HCT116 (cell line): ENCODE data around the gene ZFX. TPM values are rescaled to one million over a fixed set of nuclear protein-coding genes. Genes with fewer than 3 reads are reported as not detected.
"Not testable (repeated sequence)": the region's sequence is repeated elsewhere in the genome, so short reads cannot be mapped to it uniquely, and the experiment has no call there.

Source experiments
- ATAC-seq: fragments of 200-7000 bp; cut with Tn5 transposase; 2 replicates; pipeline ENCODE4 v1.9.1; 2020; ENCODE audit warnings: mild to moderate bottlenecking, moderate library complexity
- BruUV-seq: library from RNA; stranded (reverse); fragments of 400-500 nt; replicated peaks from 2 replicates; lab custom pipeline; 2021; lab: Mats Ljungman, UMichigan
- CTCF ChIA-PET: fragments of 300-600 bp; sonication (Branson Sonifier 250); formaldehyde crosslinking; loops from one replicate; lab custom pipeline; 2021; ENCODE audit warnings: antibody characterized with exemption; lab: Charles Lee
- POLR2A ChIA-PET: fragments of 300-600, 350-600 bp; sonication (Branson Sonifier 250); formaldehyde crosslinking; loops from one replicate; lab custom pipeline; 2021; ENCODE audit warnings: antibody characterized with exemption; lab: Charles Lee
- RAD21 ChIA-PET, 2 experiments: fragments of 300-600 bp; sonication (Branson Sonifier 250); formaldehyde crosslinking; loops; one replicate each; lab custom pipeline; 2023; ENCODE audit warnings: low total read pairs in 2 of 2; ENCODE audit not compliant: uncharacterized antibody in 2 of 2, unreplicated experiment in 2 of 2, low non-redundant PET in 1 of 2; lab: Charles Lee
- DNase-seq: peaks from one replicate; pipeline ENCODE4 v3.0.0-alpha.2; 2010; ENCODE audit warnings: low read depth, low spot score
- H2AFZ ChIP-seq: fragments of 200-600 bp; shearing (Covaris generic), sonication (generic); 2 replicates; pipeline ENCODE4 v1.6.1; 2017; ENCODE audit warnings: low read depth, mixed run types, mixed read lengths, antibody characterized with exemption, low read length; ENCODE audit not compliant: poor library complexity, severe bottlenecking
- H3K27ac ChIP-seq: 2 replicates; pipeline ENCODE4 v1.5.1; 2012; ENCODE audit warnings: low read depth, low read length
- H3K27me3 ChIP-seq: fragments of 200-600 bp; sonication (generic); 2 replicates; pipeline ENCODE4 v1.6.1; 2016; ENCODE audit warnings: mixed run types, low read length, mixed read lengths; ENCODE audit not compliant: insufficient read depth
- H3K36me3 ChIP-seq, 2 experiments: fragments of 200-500 bp in 1 of 2; fragments of 200-600 bp in 1 of 2; sonication (Bioruptor generic) in 1 of 2; sonication (generic) in 1 of 2; 2 replicates each; pipeline versions ENCODE4 v1.5.1 to v1.6.1; 2014 to 2016; ENCODE audit warnings: low read length in 2 of 2, inconsistent platforms in 1 of 2, mixed read lengths in 1 of 2, mixed run types in 1 of 2; ENCODE audit not compliant: insufficient read depth in 2 of 2, control insufficient read depth in 1 of 2
- H3K4me1 ChIP-seq, 2 experiments: fragments of 200-600 bp in 1 of 2; sonication (generic) in 1 of 2; 2 replicates each; pipeline versions ENCODE4 v1.5.1 to v1.6.1; 2012 to 2017; ENCODE audit warnings: low read length in 2 of 2, inconsistent platforms in 1 of 2, mild to moderate bottlenecking in 1 of 2, mixed read lengths in 1 of 2, mixed run types in 1 of 2, moderate library complexity in 1 of 2; ENCODE audit not compliant: insufficient read depth in 2 of 2, control insufficient read depth in 1 of 2
- H3K4me2 ChIP-seq: fragments of 200-600 bp; sonication (generic); 2 replicates; pipeline ENCODE4 v1.6.1; 2017; ENCODE audit warnings: mixed run types, low read length, mixed read lengths
- H3K4me3 ChIP-seq, 2 experiments: fragments of 200-600 bp in 1 of 2; sonication (generic) in 1 of 2; replicated peaks in 1 of 2; 2 replicates each; pipeline ENCODE4 v1.5.1; 2011 to 2016; ENCODE audit warnings: low read length in 2 of 2, control low read depth in 1 of 2, low read depth in 1 of 2, mild to moderate bottlenecking in 1 of 2, mixed read lengths in 1 of 2, mixed run types in 1 of 2
- H3K79me2 ChIP-seq: fragments of 200-600 bp; sonication (generic); 2 replicates; pipeline ENCODE4 v1.6.1; 2017; ENCODE audit warnings: mild to moderate bottlenecking, mixed run types, low read length, moderate library complexity, mixed read lengths; ENCODE audit not compliant: insufficient read depth
- H3K9ac ChIP-seq: fragments of 200-600 bp; sonication (generic); 2 replicates; pipeline ENCODE4 v1.6.1; 2016; ENCODE audit warnings: low read length, mixed read lengths
- H3K9me2 ChIP-seq: fragments of 200-600 bp; sonication (generic), shearing (Covaris generic); 2 replicates; pipeline ENCODE4 v1.6.1; 2017; ENCODE audit warnings: mixed run types, mild to moderate bottlenecking, moderate library complexity; ENCODE audit not compliant: insufficient read depth
- H3K9me3 ChIP-seq, 2 experiments: fragments of 200-500 bp in 1 of 2; fragments of 200-600 bp in 1 of 2; sonication (Bioruptor generic) in 1 of 2; sonication (generic) in 1 of 2; 2 replicates each; pipeline ENCODE4 v1.6.1; 2014 to 2017; ENCODE audit warnings: low read length in 2 of 2, mixed read lengths in 2 of 2, inconsistent platforms in 1 of 2, low read depth in 1 of 2, mild to moderate bottlenecking in 1 of 2, mixed run types in 1 of 2, moderate library complexity in 1 of 2; ENCODE audit not compliant: control insufficient read depth in 1 of 2, insufficient read depth in 1 of 2
- H4K20me1 ChIP-seq: fragments of 200-600 bp; sonication (generic), shearing (Covaris generic); 2 replicates; pipeline ENCODE4 v1.6.1; 2017; ENCODE audit warnings: mixed run types, mild to moderate bottlenecking, moderate library complexity; ENCODE audit not compliant: insufficient read depth
- CBX3 ChIP-seq: IDR thresholded peaks from 2 replicates; pipeline ENCODE4 v1.6.1; 2012; ENCODE audit warnings: low read depth
- EGR1 ChIP-seq: IDR thresholded peaks from 2 replicates; pipeline ENCODE4 v1.6.1; 2012; ENCODE audit warnings: low read depth
- ELF1 ChIP-seq: IDR thresholded peaks from 2 replicates; pipeline ENCODE4 v1.6.1; 2012; ENCODE audit warnings: low read depth, borderline replicate concordance
- EZH2 ChIP-seq: fragments of 200-600 bp; sonication (generic); IDR thresholded peaks from 2 replicates; pipeline ENCODE4 v1.6.1; 2017; ENCODE audit warnings: antibody characterized with exemption, mixed run types
- EZH2phosphoT487 ChIP-seq: fragments of 200-600 bp; IDR thresholded peaks from 2 replicates; pipeline ENCODE4 v1.6.1; 2018; ENCODE audit warnings: antibody characterized with exemption, borderline replicate concordance
- RAD21 ChIP-seq: IDR thresholded peaks from 2 replicates; pipeline ENCODE4 v1.6.1; 2012; ENCODE audit warnings: low read depth, mild to moderate bottlenecking
- TCF7L2 ChIP-seq: IDR thresholded peaks from 2 replicates; pipeline ENCODE4 v1.7.0; 2011; ENCODE audit warnings: borderline replicate concordance, inconsistent platforms; ENCODE audit not compliant: insufficient read depth, insufficient read length; ENCODE audit errors: extremely low read depth
- ZNF274 ChIP-seq: fragments of 200-500 bp; sonication (Bioruptor generic); IDR thresholded peaks from 2 replicates; pipeline ENCODE4 v1.6.1; 2014; ENCODE audit warnings: mild to moderate bottlenecking, low read depth, low read length, inconsistent platforms
- intact Hi-C: fragments of 100-400 bp; cut with micrococcal nuclease; formaldehyde crosslinking; loops from 2 replicates; pipeline ENCODE4 v1.10.0; 2022
- total RNA-seq: library from RNA; stranded (reverse); gene quantifications from one replicate; pipeline ENCODE4 v1.2.1, GENCODE V29; 2021; ENCODE audit not compliant: unreplicated experiment
- TF ChIP-seq, protein P1 (sequence below): IDR thresholded peaks from 2 replicates; pipeline ENCODE4 v1.6.1; 2012

The ZFX gene
- total RNA-seq, 1 experiment from 2014 or later = 28.1 TPM

DNA sequence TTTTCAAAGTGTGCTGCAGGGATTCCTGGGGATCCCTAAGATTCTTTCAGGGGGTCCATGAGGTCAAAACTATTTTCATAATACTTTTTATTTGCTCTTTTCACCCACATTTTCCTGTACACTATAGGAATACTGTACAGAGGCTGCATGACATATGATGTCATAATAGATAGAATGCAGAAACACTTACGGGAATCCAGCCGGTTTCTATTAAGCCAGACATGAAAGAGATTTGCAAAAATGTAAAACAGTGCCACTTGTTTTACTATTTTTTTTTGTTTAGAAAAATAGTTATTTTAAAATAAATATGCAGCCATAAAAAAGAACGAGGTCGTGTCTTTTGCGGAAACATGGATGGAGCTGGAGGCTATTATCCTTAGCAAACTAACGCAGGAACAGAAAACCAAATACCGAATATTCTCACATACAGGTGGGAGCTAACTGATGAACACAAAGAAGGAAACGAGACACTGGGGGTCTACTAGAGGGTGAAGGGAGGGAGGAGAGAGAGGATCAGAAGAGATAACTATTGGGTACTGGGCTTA is 5.0 kb downstream of the ZFX start:
- no peak for TF ChIP-seq EGR1
- no peak for TF ChIP-seq RAD21
- TF ChIP-seq CBX3 = no peak
- TF ChIP-seq, protein P1, sequence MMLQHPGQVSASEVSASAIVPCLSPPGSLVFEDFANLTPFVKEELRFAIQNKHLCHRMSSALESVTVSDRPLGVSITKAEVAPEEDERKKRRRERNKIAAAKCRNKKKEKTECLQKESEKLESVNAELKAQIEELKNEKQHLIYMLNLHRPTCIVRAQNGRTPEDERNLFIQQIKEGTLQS = no peak
- no peak for TF ChIP-seq TCF7L2
- TF ChIP-seq ELF1 = no peak
- TF ChIP-seq ZNF274 = no peak
- no peak for TF ChIP-seq EZH2
- TF ChIP-seq EZH2phosphoT487 = no peak
- TF ChIP-seq, all 23 proteins: peak for 0
- ATAC-seq = no peak
- intact Hi-C loops = no loop called here
- ChIA-PET POLR2A (no interaction called here), RAD21 (no interaction called here), CTCF (no interaction called here)
- Histone ChIP-seq H3K9me3 (no peaks in the 10 kb centered on the region), H3K4me3 (no peak overlapping the region), H4K20me1 (no peaks in the 10 kb centered on the region), H3K4me2 (no peak overlapping the region), H3K4me1 (peaks cover 9 to 14% of the 10 kb centered on the region in 2 experiments), H3K79me2 (peaks cover 91% of the 10 kb centered on the region), H3K27me3 (no peaks in the 10 kb centered on the region), H3K9me2 (no peaks in the 10 kb centered on the region), H2AFZ (no peak overlapping the region), H3K9ac (no peak overlapping the region), H3K27ac (no peak overlapping the region), H3K36me3 (peaks cover 0 to 5% of the 10 kb centered on the region in 2 experiments; a peak in 2 of 4 replicates)
- no peak for DNase-seq
- no TSS peak for BruUV-seq

DNA sequence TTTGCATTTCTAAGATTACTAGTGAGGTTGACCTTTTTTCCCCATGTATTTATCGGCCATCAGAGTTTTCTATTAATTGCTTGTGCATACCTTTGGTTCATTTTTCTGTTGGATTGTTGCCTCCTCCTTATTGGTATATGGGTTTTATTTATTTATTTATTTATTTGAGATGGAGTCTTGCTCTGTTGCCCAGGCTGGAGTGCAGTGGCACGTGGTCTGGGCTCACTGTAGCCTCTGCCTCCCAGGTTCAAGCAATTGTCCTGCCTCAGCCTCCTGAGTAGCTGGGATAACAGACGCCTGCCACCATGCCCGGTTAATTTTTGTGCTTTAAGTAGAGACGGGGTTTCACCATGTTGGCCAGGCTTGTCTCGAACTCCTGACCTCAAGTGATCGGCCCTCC is 6.2 kb downstream of the ZFX start:
- H2AFZ ChIP-seq, H4K20me1 ChIP-seq, POLR2A ChIA-PET, H3K9ac ChIP-seq, H3K9me2 ChIP-seq, H3K9me3 ChIP-seq, H3K36me3 ChIP-seq, DNase-seq, BruUV-seq, H3K4me2 ChIP-seq, ATAC-seq, H3K4me3 ChIP-seq, CTCF ChIA-PET, H3K27me3 ChIP-seq, H3K27ac ChIP-seq, RAD21 ChIA-PET, intact Hi-C loops: not testable (repeated sequence)
- H3K4me1 ChIP-seq = peaks cover 9 to 14% of the 10 kb centered on the region in 2 experiments
- peaks cover 99% of the 10 kb centered on the region for H3K79me2 ChIP-seq
